IMR-90 (cell line): ENCODE results near the gene WDR45B.

Experiments
- CEBPB ChIP-seq: IDR thresholded peaks from 2 replicates; pipeline ENCODE4 v1.6.1; 2012; ENCODE audit warnings: low read depth, low read length, improper control_type of control experiment
- CTCF ChIP-seq: conservative IDR thresholded peaks from 2 replicates; pipeline ENCODE4 v1.5.1; 2012; ENCODE audit warnings: mild to moderate bottlenecking, low read depth, low read length, improper control_type of control experiment
- ELK1 ChIP-seq: fragments of 150-350 bp; IDR thresholded peaks from 2 replicates; pipeline ENCODE4 v1.6.1; 2016; ENCODE audit warnings: low read depth, mild to moderate bottlenecking, low read length, moderate library complexity, borderline replicate concordance
- FOS ChIP-seq: fragments of 150-350 bp; IDR thresholded peaks from 2 replicates; pipeline ENCODE4 v1.6.1; 2016; ENCODE audit warnings: low read depth, low read length
- MAFK ChIP-seq: IDR thresholded peaks from 2 replicates; pipeline ENCODE4 v1.6.1; 2012; ENCODE audit warnings: low read depth, low read length, improper control_type of control experiment
- POLR2A ChIP-seq: IDR thresholded peaks from 2 replicates; pipeline ENCODE4 v1.6.1; 2012; ENCODE audit warnings: mild to moderate bottlenecking, low read depth, low read length
- RAD21 ChIP-seq: IDR thresholded peaks from 2 replicates; pipeline ENCODE4 v1.6.1; 2012; ENCODE audit warnings: low read length, improper control_type of control experiment
- RCOR1 ChIP-seq: IDR thresholded peaks from 2 replicates; pipeline ENCODE4 v1.6.1; 2012; ENCODE audit warnings: mild to moderate bottlenecking, low read length, improper control_type of control experiment; ENCODE audit not compliant: insufficient replicate concordance
- RFX5 ChIP-seq: IDR thresholded peaks from 2 replicates; pipeline ENCODE4 v1.8.0; 2012; ENCODE audit warnings: low read depth, mild to moderate bottlenecking, low read length, moderate library complexity
- SMC3 ChIP-seq: fragments of 150-350 bp; IDR thresholded peaks from 2 replicates; pipeline ENCODE4 v1.6.1; 2016; ENCODE audit warnings: low read depth, mild to moderate bottlenecking, antibody characterized with exemption, low read length, moderate library complexity

DNA sequence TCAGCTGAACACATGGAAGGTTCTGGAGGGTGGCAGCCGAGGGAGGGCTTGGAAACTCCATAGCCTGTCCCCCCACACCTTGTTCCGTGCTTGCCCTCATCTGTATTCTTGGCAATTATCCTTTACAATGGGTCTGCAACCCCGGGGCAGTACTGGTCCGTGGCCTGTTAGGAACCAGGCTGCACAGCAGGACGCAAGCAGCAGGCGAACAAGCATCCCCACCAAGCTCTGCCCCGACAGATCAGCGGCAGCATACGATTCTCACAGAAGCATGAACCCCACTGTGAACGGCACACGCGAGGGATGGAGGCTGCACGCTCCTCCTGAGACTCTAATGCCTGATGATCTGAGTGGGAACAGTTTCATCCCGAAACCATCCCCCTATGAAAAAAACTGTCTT lies 6.2 kb downstream of the WDR45B start:
- no peak for TF ChIP-seq RAD21
- no peak for TF ChIP-seq CTCF
- TF ChIP-seq RCOR1, result no peak
- TF ChIP-seq POLR2A, result no peak
- TF ChIP-seq MAFK, result no peak
- TF ChIP-seq CEBPB, result no peak
- TF ChIP-seq FOS, result no peak
- no peak for TF ChIP-seq RFX5
- TF ChIP-seq ELK1, result no peak
- no peak for TF ChIP-seq SMC3
